Breast epithelium (tissue), 4 donors: ENCODE data around the gene ARMC9. TPM values are rescaled to one million over a fixed set of nuclear protein-coding genes. Genes with fewer than 3 reads are reported as not detected.

Source experiments
- DNase-seq, 2 donors: peaks; one replicate each; pipeline ENCODE4 v3.0.0-alpha.2; 2019; ENCODE audit warnings: low spot score in 2 of 2
- H3K27ac ChIP-seq, 2 donors: fragments of 200-600 bp; sonication (generic) in 1 of 2; one replicate each; pipeline ENCODE4 v1.5.1; 2016 to 2019; ENCODE audit warnings: mild to moderate bottlenecking in 1 of 2
- H3K27me3 ChIP-seq, 2 donors: fragments of 200-600 bp; sonication (generic) in 1 of 2; one replicate each; pipeline versions ENCODE4 v1.5.1 to v1.6.0; 2017 to 2019; ENCODE audit warnings: control low read depth in 1 of 2, mild to moderate bottlenecking in 1 of 2
- H3K36me3 ChIP-seq: fragments of 200-600 bp; one replicate; pipeline ENCODE4 v1.5.1; 2019
- H3K4me1 ChIP-seq, 2 donors: fragments of 200-600 bp; sonication (generic); one replicate each; pipeline ENCODE4 v1.5.1; 2016 to 2019; ENCODE audit warnings: control low read depth in 1 of 2
- H3K4me3 ChIP-seq, 3 donors: fragments of 200-600 bp; sonication (generic); 1 replicate in 2 of 3; 2 replicates in 1 of 3; pipeline ENCODE4 v1.5.1; 2016 to 2019; ENCODE audit warnings: mild to moderate bottlenecking in 3 of 3, moderate library complexity in 2 of 3
- H3K9me3 ChIP-seq, 2 donors: fragments of 200-600 bp; sonication (generic) in 1 of 2; one replicate each; pipeline ENCODE4 v1.5.1; 2016 to 2019; ENCODE audit warnings: control low read depth in 1 of 2
- CTCF ChIP-seq, 3 donors: fragments of 450-650 bp; IDR thresholded peaks; one replicate each; pipeline ENCODE4 v1.5.1; 2016 to 2017; ENCODE audit warnings: antibody characterized with exemption in 3 of 3, mild to moderate bottlenecking in 3 of 3, moderate library complexity in 3 of 3
- POLR2A ChIP-seq: fragments of 450-650 bp; IDR thresholded peaks from one replicate; pipeline ENCODE4 v1.6.1; 2016; ENCODE audit warnings: antibody characterized with exemption, mild to moderate bottlenecking, moderate library complexity
- POLR2AphosphoS5 ChIP-seq, 3 donors: sonication (generic); formaldehyde crosslinking; IDR thresholded peaks; one replicate each; pipeline ENCODE4 v1.6.1; 2017; ENCODE audit warnings: antibody characterized with exemption in 3 of 3
- intact Hi-C: fragments of 100-400 bp; cut with DNase I; formaldehyde crosslinking; loops from one replicate; pipeline ENCODE4 v1.15.1; 2023; ENCODE audit warnings: low total_unique reads
- total RNA-seq, 3 donors: library from RNA; depleted of rRNA; stranded (reverse); fragments of >200 nt; gene quantifications; one replicate each; pipeline ENCODE4 v1.1.0, GENCODE V29; 2016

The ARMC9 gene
- total RNA-seq, 3 donors from 2014 or later, result 4.0 to 20.8 (median 18.0) TPM

- Histone ChIP-seq H3K4me3 (no peak overlapping the region), H3K4me1 (no peaks in the 10 kb centered on the region), H3K36me3 (no peaks in the 10 kb centered on the region), H3K27me3 (no peaks in the 10 kb centered on the region), H3K9me3 (no peaks in the 10 kb centered on the region), H3K27ac (no peak overlapping the region)
- no peak for DNase-seq
- TF ChIP-seq POLR2A (no peak), CTCF (IDR thresholded peaks at IDR 0.05) (no peak), POLR2AphosphoS5 (IDR thresholded peaks at IDR 0.05) (no peak)
- intact Hi-C loops, result no loop called here
These were observed 117.5 kb downstream of the ARMC9 start for GRCh38 chr2:231315896-231316295.

GRCh38 chr2:231317579-231317978 is 119.1 kb downstream of the ARMC9 start:
- intact Hi-C loops, result no loop called here
- no peak for TF ChIP-seq POLR2AphosphoS5 (IDR thresholded peaks at IDR 0.05)
- H3K36me3 ChIP-seq, result no peaks in the 10 kb centered on the region

GRCh38 chr2:231318436-231318835 is 120.0 kb downstream of the ARMC9 start:
- no peak for DNase-seq
- Histone ChIP-seq H3K4me1 (no peaks in the 10 kb centered on the region), H3K9me3 (no peaks in the 10 kb centered on the region), H3K27ac (no peak overlapping the region), H3K36me3 (no peaks in the 10 kb centered on the region), H3K4me3 (no peak overlapping the region), H3K27me3 (no peaks in the 10 kb centered on the region)
- no peak for TF ChIP-seq POLR2A
- TF ChIP-seq CTCF (IDR thresholded peaks at IDR 0.05), result no peak
- TF ChIP-seq POLR2AphosphoS5 (IDR thresholded peaks at IDR 0.05), result no peak
- intact Hi-C loops, result no loop called here

More at GRCh38 chr2:231317579-231317978, 119.1 kb downstream of the ARMC9 start:
- H3K9me3 ChIP-seq, result no peaks in the 10 kb centered on the region
- H3K4me1 ChIP-seq, result no peaks in the 10 kb centered on the region
- H3K4me3 ChIP-seq, result no peak overlapping the region
- no peaks in the 10 kb centered on the region for H3K27me3 ChIP-seq
- H3K27ac ChIP-seq, result no peak overlapping the region
- DNase-seq, result no peak

- DNase-seq, result no peak
- Histone ChIP-seq H3K9me3 (no peaks in the 10 kb centered on the region), H3K27ac (no peak overlapping the region), H3K36me3 (no peaks in the 10 kb centered on the region), H3K27me3 (no peaks in the 10 kb centered on the region), H3K4me1 (no peaks in the 10 kb centered on the region), H3K4me3 (no peak overlapping the region)
- TF ChIP-seq CTCF (IDR thresholded peaks at IDR 0.05) (no peak), POLR2AphosphoS5 (IDR thresholded peaks at IDR 0.05) (no peak), POLR2A (no peak)
- intact Hi-C loops, result no loop called here
These were observed 120.5 kb downstream of the ARMC9 start for GRCh38 chr2:231318954-231319353.

GRCh38 chr2:231319867-231320266 is 121.4 kb downstream of the ARMC9 start:
- H3K27ac ChIP-seq, result no peak overlapping the region
- H3K36me3 ChIP-seq, result no peaks in the 10 kb centered on the region
- no peaks in the 10 kb centered on the region for H3K27me3 ChIP-seq
- TF ChIP-seq CTCF (IDR thresholded peaks at IDR 0.05), result no peak
- no peak for TF ChIP-seq POLR2AphosphoS5 (IDR thresholded peaks at IDR 0.05)
- H3K4me1 ChIP-seq, result no peaks in the 10 kb centered on the region
- H3K4me3 ChIP-seq, result no peak overlapping the region
- intact Hi-C loops, result no loop called here
- no peaks in the 10 kb centered on the region for H3K9me3 ChIP-seq
- DNase-seq, result no peak

- intact Hi-C loops, result no loop called here
These were observed 122.6 kb downstream of the ARMC9 start for GRCh38 chr2:231321021-231321420.

More at GRCh38 chr2:231321021-231321420, 122.6 kb downstream of the ARMC9 start:
- Histone ChIP-seq H3K4me3 (no peak overlapping the region), H3K4me1 (no peaks in the 10 kb centered on the region), H3K27me3 (no peaks in the 10 kb centered on the region), H3K9me3 (no peaks in the 10 kb centered on the region), H3K27ac (no peak overlapping the region), H3K36me3 (no peaks in the 10 kb centered on the region)
- no peak for DNase-seq
- TF ChIP-seq CTCF (IDR thresholded peaks at IDR 0.05), result no peak
- TF ChIP-seq POLR2A, result no peak
- TF ChIP-seq POLR2AphosphoS5 (IDR thresholded peaks at IDR 0.05), result no peak
